ENCODE data around the gene KLHL14.

The KLHL14 gene

DNA sequence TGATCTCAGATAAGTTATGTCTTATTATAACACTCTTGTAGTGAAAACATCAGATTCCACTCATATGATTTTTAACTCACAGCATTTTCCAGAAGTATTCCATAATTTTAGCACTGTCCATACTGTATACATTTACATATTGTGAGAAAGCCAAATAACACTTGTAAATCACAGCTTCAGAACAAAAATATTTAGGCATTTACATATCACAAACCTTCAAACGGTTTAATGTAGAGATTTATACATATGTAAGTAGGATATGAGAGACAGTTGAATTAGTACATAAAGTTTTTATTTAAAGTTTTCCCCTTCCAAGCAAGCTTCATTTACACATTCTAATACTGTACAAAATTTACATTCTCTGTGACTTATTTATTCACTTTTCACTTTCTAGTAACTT lies 100.4 kb downstream of the KLHL14 start:
- H3K79me2 ChIP-seq (ENCODE audit: control insufficient read depth, insufficient read depth, low read length, poor library complexity): no peaks in the 10 kb centered on the region
- no peak overlapping the region for H2BK5ac ChIP-seq (ENCODE audit: low read depth, low read length, poor library complexity)
- no peak overlapping the region for H3K14ac ChIP-seq (ENCODE audit: low read length)
- no peak overlapping the region for H2AFZ ChIP-seq (ENCODE audit: insufficient read depth, low read length, poor library complexity)
- no peak overlapping the region for H3K4me2 ChIP-seq (ENCODE audit: low read length)
- H3K9me3 ChIP-seq (ENCODE audit: insufficient read depth, low read depth, low read length): no peaks in the 10 kb centered on the region
- H2BK120ac ChIP-seq (ENCODE audit: insufficient read depth, low read length, poor library complexity): no peak overlapping the region
- H2BK12ac ChIP-seq (ENCODE audit: low read length): no peak overlapping the region
- H3K36me3 ChIP-seq (ENCODE audit: control insufficient read depth in 1 of 2, insufficient read depth in 2 of 2, low read length in 2 of 2): no peaks in the 10 kb centered on the region
- WGBS (ENCODE audit: extremely low coverage, insufficient coverage, insufficient read length): no CpG with 5 or more reads among the region's 1 CpG
- H2AK5ac ChIP-seq (ENCODE audit: low read length): no peak overlapping the region
- H3K27me3 ChIP-seq (ENCODE audit: insufficient read depth, low read length): no peaks in the 10 kb centered on the region
- H4K12ac ChIP-seq (ENCODE audit: low read depth, low read length): no peak overlapping the region
- no peaks in the 10 kb centered on the region for H3K4me1 ChIP-seq (ENCODE audit: control insufficient read depth in 1 of 2, insufficient read depth in 2 of 2, low read length in 2 of 2)
- no peak overlapping the region for H3K4ac ChIP-seq (ENCODE audit: low read depth, low read length)
- H3K23ac ChIP-seq (ENCODE audit: low read length): no peak overlapping the region
- H3K4me3 ChIP-seq (ENCODE audit: low read depth, low read length): no peak overlapping the region
- no peak overlapping the region for H3K27ac ChIP-seq (ENCODE audit: low read depth, low read length)
- no peak overlapping the region for H4K8ac ChIP-seq (ENCODE audit: low read depth, low read length)
- no peak overlapping the region for H3K9ac ChIP-seq (ENCODE audit: low read length)
- no peaks in the 10 kb centered on the region for H3K79me1 ChIP-seq (ENCODE audit: low read length)
- no peak overlapping the region for H4K91ac ChIP-seq (ENCODE audit: low read depth, low read length)
- DNase-seq: no peak
- H3K18ac ChIP-seq (ENCODE audit: low read length): no peak overlapping the region

DNA sequence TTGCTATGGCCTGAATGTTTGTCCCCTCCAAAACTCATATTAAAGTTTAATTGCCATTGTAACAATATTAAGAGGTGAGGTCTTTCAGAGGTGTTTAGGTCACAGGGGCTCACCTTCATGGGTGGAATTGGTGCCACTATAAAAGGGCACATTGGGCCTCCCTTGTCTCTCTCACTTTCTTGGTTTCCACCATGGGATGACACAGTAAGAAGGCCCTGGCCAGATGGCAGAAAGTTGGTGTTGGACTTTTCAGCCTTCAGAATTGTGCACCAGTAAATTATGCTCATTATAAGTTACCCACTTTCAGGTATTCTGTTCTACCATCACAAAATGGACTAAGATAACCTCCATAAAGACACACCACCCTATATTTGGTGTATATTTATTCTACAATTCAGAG lies 102.1 kb downstream of the KLHL14 start:
- no peak overlapping the region for H3K18ac ChIP-seq (ENCODE audit: low read length)
- no peak overlapping the region for H3K4ac ChIP-seq (ENCODE audit: low read depth, low read length)
- no peak for DNase-seq

DNA sequence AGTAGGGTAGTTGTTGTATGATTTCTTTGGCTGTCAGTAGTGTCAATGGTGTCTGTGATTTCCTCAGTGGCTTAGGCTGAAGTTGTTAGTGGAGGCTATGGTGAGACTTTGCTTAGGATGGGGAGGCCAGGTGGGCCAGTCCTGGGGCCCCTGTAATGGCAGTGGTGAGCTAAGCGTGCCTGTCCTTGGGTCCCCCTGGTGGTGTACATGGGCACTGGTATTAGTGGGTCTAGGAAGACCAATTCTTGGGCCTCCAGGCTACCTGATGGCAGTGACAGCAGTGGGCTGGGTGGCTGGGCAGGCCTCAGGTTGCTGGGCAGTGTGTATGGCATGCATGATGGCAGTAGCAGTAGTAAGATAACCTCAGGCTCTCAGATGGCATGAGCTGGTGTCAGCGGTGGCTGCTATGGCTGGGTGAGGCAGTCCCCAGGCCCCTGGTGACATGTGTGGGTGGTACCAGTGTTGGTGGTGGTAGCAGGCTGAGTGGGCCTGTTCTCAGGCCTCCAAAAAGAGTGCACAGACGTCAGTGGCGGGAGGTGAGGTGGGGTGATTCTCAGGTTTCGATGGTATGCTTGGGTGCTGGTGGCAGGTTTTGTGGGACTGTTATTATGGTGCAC lies 103.2 kb downstream of the KLHL14 start:
- Histone ChIP-seq H4K12ac (ENCODE audit: low read depth, low read length) (no peak overlapping the region), H2BK120ac (ENCODE audit: insufficient read depth, low read length, poor library complexity) (no peak overlapping the region), H3K79me2 (ENCODE audit: control insufficient read depth, insufficient read depth, low read length, poor library complexity) (no peaks in the 10 kb centered on the region), H3K4me2 (ENCODE audit: low read length) (no peak overlapping the region), H2AFZ (ENCODE audit: insufficient read depth, low read length, poor library complexity) (no peak overlapping the region), H3K4me1 (ENCODE audit: control insufficient read depth in 1 of 2, insufficient read depth in 2 of 2, low read length in 2 of 2) (no peaks in the 10 kb centered on the region), H3K14ac (ENCODE audit: low read length) (no peak overlapping the region), H4K91ac (ENCODE audit: low read depth, low read length) (no peak overlapping the region), H3K27ac (ENCODE audit: low read depth, low read length) (no peak overlapping the region), H4K8ac (ENCODE audit: low read depth, low read length) (no peak overlapping the region), H3K9me3 (ENCODE audit: insufficient read depth, low read depth, low read length) (no peaks in the 10 kb centered on the region), H2AK5ac (ENCODE audit: low read length) (no peak overlapping the region), H3K79me1 (ENCODE audit: low read length) (no peaks in the 10 kb centered on the region), H3K4me3 (ENCODE audit: low read depth, low read length) (no peak overlapping the region), H3K18ac (ENCODE audit: low read length) (no peak overlapping the region), H3K27me3 (ENCODE audit: insufficient read depth, low read length) (no peaks in the 10 kb centered on the region), H2BK12ac (ENCODE audit: low read length) (no peak overlapping the region), H3K36me3 (ENCODE audit: control insufficient read depth in 1 of 2, insufficient read depth in 2 of 2, low read length in 2 of 2) (no peaks in the 10 kb centered on the region), H2BK5ac (ENCODE audit: low read depth, low read length, poor library complexity) (no peak overlapping the region), H3K4ac (ENCODE audit: low read depth, low read length) (no peak overlapping the region), H3K23ac (ENCODE audit: low read length) (no peak overlapping the region), H3K9ac (ENCODE audit: low read length) (no peak overlapping the region)
- WGBS (ENCODE audit: extremely low coverage, insufficient coverage, insufficient read length): no CpG with 5 or more reads among the region's 5 CpGs
- DNase-seq: no peak

More for the DNA sequence above, 102.1 kb downstream of the KLHL14 start:
- no peaks in the 10 kb centered on the region for H3K9me3 ChIP-seq (ENCODE audit: insufficient read depth, low read depth, low read length)
- no peaks in the 10 kb centered on the region for H3K27me3 ChIP-seq (ENCODE audit: insufficient read depth, low read length)
- H4K91ac ChIP-seq (ENCODE audit: low read depth, low read length): no peak overlapping the region
- no peak overlapping the region for H3K23ac ChIP-seq (ENCODE audit: low read length)
- H3K9ac ChIP-seq (ENCODE audit: low read length): no peak overlapping the region
- no peak overlapping the region for H2AK5ac ChIP-seq (ENCODE audit: low read length)
- H2BK12ac ChIP-seq (ENCODE audit: low read length): no peak overlapping the region
- H3K14ac ChIP-seq (ENCODE audit: low read length): no peak overlapping the region
- H3K27ac ChIP-seq (ENCODE audit: low read depth, low read length): no peak overlapping the region
- H3K36me3 ChIP-seq (ENCODE audit: control insufficient read depth in 1 of 2, insufficient read depth in 2 of 2, low read length in 2 of 2): no peaks in the 10 kb centered on the region
- H3K79me1 ChIP-seq (ENCODE audit: low read length): no peaks in the 10 kb centered on the region
- H3K4me1 ChIP-seq (ENCODE audit: control insufficient read depth in 1 of 2, insufficient read depth in 2 of 2, low read length in 2 of 2): no peaks in the 10 kb centered on the region
- no peak overlapping the region for H3K4me3 ChIP-seq (ENCODE audit: low read depth, low read length)
- H4K12ac ChIP-seq (ENCODE audit: low read depth, low read length): no peak overlapping the region
- no peak overlapping the region for H2BK120ac ChIP-seq (ENCODE audit: insufficient read depth, low read length, poor library complexity)
- no peaks in the 10 kb centered on the region for H3K79me2 ChIP-seq (ENCODE audit: control insufficient read depth, insufficient read depth, low read length, poor library complexity)
- H2AFZ ChIP-seq (ENCODE audit: insufficient read depth, low read length, poor library complexity): no peak overlapping the region
- no peak overlapping the region for H2BK5ac ChIP-seq (ENCODE audit: low read depth, low read length, poor library complexity)
- H4K8ac ChIP-seq (ENCODE audit: low read depth, low read length): no peak overlapping the region
- no peak overlapping the region for H3K4me2 ChIP-seq (ENCODE audit: low read length)

DNA sequence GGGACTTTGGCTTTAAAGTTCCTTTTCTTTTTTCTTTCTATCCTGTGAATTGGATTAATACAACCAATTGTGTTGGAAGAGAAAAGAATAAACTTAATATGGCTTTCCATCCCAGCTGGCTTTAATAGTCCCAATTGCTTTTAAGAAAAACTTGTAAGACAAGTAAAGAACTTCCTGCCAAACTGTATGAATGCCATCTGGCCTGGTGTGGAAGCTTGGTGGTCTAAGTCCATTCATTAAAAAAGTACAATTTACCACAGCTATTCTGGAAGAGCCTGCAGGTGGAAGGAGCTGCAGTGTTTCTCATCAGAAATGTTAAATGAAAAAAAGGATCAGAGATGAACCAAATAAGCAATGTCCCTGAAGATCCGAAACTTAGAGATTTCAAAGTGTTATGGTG lies 103.9 kb downstream of the KLHL14 start:
- Histone ChIP-seq H3K79me1 (ENCODE audit: low read length) (no peaks in the 10 kb centered on the region), H3K9me3 (ENCODE audit: insufficient read depth, low read depth, low read length) (no peaks in the 10 kb centered on the region), H4K8ac (ENCODE audit: low read depth, low read length) (no peak overlapping the region), H3K4ac (ENCODE audit: low read depth, low read length) (no peak overlapping the region), H3K18ac (ENCODE audit: low read length) (no peak overlapping the region), H2AFZ (ENCODE audit: insufficient read depth, low read length, poor library complexity) (no peak overlapping the region), H4K12ac (ENCODE audit: low read depth, low read length) (no peak overlapping the region), H3K23ac (ENCODE audit: low read length) (no peak overlapping the region), H2BK120ac (ENCODE audit: insufficient read depth, low read length, poor library complexity) (no peak overlapping the region), H3K4me2 (ENCODE audit: low read length) (no peak overlapping the region), H4K91ac (ENCODE audit: low read depth, low read length) (no peak overlapping the region), H2AK5ac (ENCODE audit: low read length) (no peak overlapping the region), H3K27ac (ENCODE audit: low read depth, low read length) (no peak overlapping the region), H3K9ac (ENCODE audit: low read length) (no peak overlapping the region), H2BK5ac (ENCODE audit: low read depth, low read length, poor library complexity) (no peak overlapping the region), H3K36me3 (ENCODE audit: control insufficient read depth in 1 of 2, insufficient read depth in 2 of 2, low read length in 2 of 2) (no peaks in the 10 kb centered on the region), H3K27me3 (ENCODE audit: insufficient read depth, low read length) (no peaks in the 10 kb centered on the region), H3K79me2 (ENCODE audit: control insufficient read depth, insufficient read depth, low read length, poor library complexity) (no peaks in the 10 kb centered on the region), H3K4me3 (ENCODE audit: low read depth, low read length) (no peak overlapping the region), H2BK12ac (ENCODE audit: low read length) (no peak overlapping the region), H3K4me1 (ENCODE audit: control insufficient read depth in 1 of 2, insufficient read depth in 2 of 2, low read length in 2 of 2) (no peaks in the 10 kb centered on the region), H3K14ac (ENCODE audit: low read length) (no peak overlapping the region)
- no CpG with 5 or more reads among the region's 1 CpG for WGBS (ENCODE audit: extremely low coverage, insufficient coverage, insufficient read length)
- DNase-seq: no peak
